T-helper 9 cell (primary cell): ENCODE results near the gene MRPL36.
"Not testable (repeated sequence)": the region's sequence is repeated elsewhere in the genome, so short reads cannot be mapped to it uniquely, and the experiment has no call there.

Source experiments
- DNase-seq: peaks from one replicate; pipeline ENCODE4 v3.0.0-alpha.2; 2020

Gene MRPL36

DNA sequence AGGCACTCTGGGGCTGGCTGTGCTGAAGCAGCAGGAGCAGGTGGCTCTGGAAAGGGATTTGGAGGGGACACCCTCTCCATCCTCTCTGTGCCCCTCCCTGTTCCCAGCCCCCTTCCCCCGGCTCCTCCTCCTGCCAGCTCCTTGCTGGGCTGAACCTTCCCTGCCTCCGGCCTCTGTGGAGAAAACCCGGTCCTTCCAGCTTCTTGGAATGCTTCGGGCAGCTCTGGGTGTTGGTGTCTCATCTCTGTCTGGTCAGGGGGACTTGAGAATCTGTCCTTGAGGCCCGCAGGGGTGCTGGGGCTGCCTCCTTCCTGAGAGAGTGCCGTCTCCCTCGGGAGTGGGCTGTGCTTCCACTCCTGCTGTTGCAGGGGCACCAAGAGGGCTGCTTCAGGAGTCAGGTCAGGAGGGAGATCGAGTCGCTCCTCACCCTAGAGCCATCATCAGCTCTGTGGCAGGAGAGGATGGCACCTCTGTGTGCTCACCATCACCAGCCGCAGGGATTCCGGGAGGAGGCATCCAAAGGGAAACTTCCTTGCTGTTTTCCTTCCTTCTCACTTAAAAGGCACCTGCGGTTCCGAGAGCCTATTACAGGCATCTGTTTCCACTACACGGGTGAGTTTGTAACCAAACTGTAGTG is 32.2 kb upstream of the MRPL36 start:
- DNase-seq, result no peak

DNA sequence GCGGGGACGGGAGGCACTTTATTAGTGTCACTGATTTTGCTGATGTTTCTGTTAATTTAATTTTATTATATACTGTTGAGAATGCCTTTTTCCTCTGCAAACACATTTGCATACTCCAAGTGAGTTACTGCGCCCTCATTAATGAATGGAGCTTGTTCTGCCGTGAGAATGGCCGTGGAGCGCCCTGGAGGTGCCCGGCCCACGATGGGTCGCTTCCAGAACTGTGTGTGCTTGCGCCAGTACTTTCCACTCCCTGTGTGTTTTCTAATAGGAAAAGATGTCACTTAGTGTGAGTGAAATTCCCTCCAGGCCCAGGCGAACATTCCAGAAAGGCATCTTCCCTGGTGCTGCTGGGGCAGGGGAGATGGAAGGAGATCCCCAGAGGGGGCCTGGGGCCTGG is 31.6 kb upstream of the MRPL36 start:
- DNase-seq, result no peak

DNA sequence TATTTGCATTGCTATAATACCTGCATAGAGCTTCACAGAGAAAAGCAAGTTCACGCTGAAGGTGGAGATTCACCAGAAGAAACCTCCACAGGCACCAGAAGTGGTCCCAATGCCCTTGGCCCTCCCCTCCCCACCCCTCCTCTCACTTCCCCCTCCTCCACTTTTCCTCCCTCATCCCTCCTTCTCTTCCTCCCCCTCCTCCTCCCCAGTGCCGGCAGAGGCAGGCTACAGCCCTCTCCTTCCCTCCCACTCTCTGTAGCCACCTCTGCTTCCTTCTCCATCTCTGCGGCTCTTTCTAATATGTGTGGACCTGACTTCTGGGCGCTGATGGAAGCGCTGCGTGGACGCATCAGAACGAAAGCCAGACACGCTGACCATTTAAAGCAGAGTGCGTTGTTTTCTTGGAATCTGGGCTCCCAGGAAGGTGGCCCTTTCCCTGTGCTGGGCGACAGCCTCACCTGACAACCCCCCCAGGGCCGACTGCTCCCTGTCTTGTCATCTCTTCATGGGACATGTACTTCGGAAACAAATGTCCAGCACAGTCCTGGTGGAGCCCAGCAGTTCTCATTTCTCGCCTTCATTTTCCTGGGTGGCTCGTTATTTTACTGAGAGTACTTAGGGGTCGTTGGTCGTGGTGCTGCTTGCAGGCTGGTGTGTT is 31.1 kb upstream of the MRPL36 start:
- no peak for DNase-seq

DNA sequence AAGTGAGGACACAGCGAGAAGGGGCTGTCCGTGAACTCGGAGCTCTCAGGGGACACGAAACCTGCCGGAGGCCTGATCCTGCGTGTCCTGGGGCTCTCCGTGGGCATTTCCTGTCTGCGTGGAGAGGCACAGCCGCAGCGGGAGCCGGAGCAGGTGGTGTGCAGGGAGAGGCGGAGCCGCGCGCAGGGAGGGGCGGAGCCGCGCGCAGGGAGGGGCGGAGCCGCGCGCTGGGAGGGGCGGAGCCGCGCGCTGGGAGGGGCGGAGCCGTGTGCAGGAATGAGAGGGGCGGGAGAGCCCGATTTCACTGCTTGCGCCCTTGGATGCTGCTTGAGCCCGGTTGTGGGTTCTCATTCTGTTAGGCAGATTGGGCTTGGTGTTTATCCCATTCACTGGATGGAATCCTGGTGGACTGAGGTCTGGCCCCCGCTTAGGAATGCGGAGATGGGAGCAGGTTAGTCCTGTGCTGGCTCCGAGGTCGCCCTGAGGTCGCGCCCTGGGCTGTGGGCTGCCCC is 28.3 kb upstream of the MRPL36 start:
- DNase-seq, result peak; percentile 21

DNA sequence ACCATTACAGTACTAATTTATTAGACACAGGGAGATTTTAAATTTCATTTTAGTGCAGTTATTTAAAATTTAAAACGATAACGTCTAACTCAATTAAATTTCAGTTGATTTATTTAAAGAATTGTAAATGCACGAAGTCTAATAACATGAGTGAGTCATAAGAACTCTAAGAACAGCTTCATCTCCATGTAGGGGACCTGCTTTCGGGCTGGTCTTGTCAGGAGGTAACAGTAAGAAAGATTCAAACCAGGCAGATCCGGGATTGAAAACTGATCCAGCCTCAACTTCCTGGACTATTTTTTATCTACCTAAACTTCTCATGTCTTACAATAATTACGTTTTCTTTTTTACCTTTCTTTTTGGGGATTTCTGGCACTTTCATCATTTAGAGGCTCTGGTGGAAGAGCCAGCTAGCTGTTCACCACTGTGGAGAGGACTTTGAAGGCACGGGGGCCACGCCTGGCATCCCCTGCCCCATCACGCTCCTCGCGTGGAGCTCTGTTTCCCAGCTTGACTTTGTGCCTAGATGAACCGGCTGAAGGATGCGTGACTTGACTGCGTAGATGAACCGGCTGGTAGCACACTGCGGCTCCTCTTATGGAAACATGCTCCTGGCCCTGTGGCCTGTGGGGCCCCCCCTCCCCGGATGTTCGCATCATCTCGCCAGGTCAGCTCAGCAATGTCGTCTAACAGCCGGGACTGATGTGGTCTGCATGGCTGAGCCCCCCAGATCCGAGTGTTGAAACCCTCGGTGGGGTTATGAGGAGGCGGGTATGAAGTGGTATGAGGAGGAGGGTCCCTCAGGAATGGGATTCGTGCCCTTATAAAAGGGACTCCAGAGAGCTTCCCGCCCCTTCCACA is 27.6 kb upstream of the MRPL36 start:
- no peak for DNase-seq

DNA sequence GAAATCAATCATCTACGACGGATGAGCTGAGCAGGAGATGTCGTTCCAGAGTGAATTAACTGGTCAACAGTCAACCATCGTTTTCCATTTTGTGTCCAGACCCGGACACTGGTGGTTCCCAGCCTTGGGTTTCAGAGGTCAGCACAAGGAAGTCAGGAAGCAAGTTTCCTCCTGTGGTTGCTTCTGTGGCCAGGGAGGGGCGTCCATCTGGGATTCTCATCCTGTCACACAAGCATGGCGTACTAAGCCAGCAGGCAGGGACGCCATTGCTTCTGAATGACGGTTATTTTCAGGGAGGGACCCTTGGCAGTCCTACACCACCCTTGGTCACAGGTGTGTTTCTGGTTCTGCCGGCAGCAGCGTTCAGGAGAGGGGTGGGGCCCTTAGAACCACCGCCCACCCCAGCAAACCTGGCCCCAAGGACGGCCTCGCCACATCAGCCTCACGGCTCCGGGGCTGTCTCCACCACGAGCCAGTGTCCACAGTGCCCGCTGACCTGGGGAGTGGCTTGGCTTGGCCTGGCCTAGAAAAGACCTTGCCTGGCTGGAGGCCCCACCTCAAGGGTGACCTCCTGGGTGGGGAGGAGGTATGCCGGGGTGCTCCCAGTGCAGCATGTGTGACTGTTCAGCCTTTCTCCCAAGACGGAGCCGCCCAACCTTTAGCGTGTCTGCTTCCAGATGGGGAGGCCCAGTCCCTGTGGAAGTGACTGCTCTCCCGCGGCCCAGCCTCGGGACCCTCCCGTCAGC is 26.8 kb upstream of the MRPL36 start:
- no peak for DNase-seq

DNA sequence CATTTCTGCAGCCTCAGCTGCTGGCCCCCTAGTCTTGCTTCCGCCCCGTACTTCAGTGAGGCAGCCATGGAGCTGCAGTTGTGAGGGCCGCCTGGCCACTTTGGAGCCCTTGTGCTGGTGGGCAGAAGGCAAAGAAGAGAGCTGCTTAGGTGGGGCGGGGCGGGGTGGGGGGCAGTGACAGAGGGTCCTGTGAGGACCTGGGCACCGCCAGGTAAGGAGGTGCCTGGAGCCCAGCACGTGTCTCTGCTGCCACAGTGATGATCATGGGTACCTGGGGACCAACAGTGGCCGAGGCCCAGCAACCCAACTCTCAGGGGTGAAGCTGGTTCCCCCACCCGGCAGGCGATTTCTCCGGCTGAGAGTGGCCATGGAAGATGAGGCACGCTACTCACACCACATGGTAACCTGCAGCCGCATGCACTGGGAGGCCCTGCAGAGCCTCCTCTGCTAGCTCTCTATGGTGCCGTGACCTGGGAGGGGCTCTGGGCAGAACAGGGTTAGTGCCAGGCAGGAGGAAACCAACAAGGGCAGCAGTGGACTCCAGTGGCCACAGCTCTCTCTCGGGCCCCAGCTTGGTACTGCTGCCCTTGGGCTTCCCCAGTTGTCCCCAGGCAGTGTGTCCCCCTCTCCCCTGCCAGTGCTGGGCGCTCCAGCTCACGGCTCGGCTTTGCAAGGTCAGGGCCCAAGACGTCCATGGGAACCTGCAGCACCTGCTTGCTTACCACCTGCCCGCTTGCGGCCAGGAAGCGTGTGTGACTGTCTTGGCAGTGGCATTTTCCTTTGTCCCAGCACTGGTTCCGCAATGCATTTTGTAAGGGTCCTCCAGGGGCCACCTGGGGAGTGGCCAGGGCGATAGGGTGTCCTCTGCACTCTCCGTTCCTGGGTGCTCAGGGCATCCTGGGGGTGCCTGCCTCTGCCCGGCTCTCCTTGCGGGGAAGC is 25.5 kb upstream of the MRPL36 start:
- no peak for DNase-seq

DNA sequence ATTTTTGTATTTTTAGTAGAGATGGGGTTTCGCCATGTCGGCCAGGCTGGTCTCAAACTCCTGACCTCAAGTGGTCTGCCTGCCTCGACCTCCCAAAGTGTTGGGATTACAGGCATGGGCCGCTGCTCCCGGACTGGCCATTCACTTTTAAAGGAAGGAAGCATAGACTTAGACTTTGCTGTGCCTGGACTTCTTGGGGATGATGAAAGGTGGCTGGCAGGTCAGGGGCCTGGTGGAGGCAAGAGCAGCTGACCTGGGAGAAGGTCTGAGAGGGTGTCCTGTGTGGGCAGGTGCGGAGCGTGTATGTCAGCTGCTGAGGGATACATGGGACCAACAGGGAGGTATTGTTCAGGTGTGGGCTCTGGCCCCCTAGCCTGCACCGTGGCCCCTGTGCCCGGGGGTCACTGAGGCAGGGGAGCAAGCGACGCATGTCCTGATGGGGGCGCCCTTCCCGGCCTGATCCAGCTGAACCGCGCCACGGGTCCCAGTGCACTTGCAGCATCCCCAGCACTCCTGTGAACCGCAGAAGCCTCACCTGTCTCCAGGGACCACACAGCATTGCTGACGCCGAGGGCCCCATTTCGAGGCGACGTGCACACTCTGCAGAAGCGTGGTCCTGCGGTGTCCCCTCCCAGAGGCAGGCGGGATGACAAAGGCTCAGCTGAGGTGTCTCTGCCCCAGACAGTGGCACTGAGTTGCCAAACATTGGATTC is 24.6 kb upstream of the MRPL36 start:
- no peak for DNase-seq

DNA sequence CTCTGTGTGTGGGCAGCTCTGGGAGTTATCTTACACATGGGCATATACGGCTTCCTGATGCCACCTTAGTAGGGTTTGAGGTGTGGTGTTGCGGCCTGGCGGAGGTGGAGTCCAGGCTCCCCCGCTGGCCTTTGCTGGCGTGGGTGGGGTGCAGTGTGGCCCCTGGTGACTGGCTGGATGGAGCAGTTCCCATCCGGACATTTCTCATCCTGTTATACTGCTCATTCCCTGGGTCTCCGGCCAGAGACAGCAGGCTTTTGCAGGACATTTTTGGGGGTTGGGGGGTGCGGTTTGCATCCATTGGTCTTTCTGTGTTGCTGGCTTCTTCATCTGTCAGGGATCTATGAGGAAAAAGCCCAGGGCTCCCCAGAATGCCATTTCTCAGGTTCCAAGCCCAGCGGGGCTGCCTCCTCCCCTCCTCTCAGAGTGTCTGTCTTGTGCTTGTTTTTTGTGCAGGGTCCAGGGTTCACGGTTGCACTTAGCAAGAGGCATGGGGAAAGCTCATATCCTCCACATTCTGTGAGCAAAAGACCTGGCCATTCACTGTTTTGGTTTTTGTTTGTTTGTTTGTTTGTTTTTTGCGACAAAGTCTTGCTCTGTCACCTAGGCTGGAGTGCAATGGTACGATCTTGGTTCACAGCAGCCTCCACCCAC is 23.9 kb upstream of the MRPL36 start:
- DNase-seq, result no peak

DNA sequence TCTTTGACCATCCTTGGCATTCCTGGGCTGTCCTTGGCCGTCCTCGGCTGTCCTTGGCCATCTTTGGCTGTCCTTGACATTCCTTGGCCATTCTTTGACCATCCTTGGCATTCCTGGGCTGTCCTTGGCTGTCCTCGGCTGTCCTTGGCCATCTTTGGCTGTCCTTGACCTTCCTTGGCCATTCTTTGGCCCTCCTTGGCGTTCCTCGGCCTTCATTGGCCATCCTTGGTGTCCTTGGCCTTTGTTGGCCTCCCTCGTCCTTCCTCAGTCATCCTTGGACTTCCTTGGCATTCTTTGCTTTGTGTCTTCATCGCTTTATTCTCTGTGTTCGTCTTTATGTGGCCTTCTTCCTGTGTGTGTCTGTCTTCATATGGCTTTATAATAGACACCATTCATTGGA is 22.2 kb upstream of the MRPL36 start:
- DNase-seq, result no peak

DNA sequence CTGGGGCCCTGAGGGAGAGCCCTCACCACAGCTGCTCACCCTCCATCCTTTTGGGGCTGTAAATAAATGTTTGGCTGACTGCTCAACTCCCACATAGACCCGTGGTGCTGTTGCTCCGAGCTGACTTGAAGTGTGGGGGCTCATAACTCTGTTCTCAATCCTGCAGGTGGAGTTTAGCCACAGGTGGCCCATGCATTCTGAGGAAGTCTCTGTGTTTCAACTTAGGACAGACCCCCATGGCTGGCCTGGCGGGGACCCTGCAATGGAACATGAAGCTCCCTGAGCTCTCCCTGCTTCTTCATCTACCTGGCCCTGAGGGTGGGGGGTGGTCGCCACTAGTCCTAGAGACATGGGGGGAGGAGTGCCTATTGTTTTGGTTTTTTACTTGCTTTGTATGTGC is 21.3 kb upstream of the MRPL36 start:
- DNase-seq, result no peak

DNA sequence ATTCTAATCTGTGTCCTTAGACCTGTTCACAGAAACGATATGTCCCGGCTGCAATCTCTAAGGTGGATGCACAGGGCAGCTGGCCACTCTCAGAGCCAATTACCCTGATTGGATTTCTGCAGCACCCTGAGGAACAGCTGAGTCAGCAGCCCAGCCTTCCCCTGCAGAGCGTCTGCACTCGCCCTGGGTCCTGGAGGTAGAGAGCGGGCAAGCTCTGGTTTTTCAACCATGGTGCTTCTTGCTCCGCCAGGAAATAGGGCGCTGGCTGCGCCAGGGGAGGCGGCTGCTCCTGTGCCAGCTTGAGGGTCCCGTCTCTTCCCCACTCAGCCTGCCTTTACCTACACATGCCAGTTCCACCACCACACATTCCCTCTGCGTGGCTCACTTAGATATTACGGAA is 20.7 kb upstream of the MRPL36 start:
- no peak for DNase-seq

DNA sequence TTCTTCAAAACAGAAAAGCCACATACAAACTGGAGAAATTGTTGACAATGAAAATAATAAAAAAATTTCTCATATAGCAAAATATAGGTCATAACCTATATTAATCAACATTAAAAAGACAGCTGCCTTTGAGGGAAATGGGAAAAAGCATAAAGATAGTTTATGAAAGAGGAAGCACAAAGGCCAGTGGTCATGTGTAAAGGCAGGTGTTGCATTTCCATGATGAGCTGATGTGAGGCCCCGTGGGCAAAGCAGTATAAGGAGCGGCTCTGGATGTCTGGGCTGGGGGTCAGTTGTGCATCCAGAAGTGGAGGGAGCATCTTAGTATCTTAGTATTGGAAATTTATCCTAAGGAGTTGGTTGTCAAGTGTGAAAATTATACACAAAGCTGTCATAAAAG is 19.8 kb upstream of the MRPL36 start:
- DNase-seq, result no peak

DNA sequence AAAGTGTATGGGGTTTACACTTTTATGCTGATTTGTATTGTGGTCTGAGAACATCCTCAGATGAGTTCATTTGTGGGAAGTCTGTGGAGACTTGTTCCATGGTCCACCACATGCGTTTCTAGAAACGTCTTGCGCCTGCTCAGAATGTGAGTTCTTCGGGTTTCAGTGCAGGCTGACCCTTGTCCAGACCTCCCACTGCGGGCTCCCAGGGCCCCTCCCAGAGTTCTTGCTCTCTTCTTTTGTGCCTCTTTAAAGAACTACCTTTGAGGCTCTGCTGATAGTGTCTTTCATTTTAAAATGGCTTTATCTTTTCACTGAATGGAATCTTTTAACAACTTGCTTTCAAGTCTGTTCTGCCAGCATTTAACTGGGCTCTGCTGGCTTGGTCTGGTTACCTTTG is 19.1 kb upstream of the MRPL36 start:
- DNase-seq, result no peak

DNA sequence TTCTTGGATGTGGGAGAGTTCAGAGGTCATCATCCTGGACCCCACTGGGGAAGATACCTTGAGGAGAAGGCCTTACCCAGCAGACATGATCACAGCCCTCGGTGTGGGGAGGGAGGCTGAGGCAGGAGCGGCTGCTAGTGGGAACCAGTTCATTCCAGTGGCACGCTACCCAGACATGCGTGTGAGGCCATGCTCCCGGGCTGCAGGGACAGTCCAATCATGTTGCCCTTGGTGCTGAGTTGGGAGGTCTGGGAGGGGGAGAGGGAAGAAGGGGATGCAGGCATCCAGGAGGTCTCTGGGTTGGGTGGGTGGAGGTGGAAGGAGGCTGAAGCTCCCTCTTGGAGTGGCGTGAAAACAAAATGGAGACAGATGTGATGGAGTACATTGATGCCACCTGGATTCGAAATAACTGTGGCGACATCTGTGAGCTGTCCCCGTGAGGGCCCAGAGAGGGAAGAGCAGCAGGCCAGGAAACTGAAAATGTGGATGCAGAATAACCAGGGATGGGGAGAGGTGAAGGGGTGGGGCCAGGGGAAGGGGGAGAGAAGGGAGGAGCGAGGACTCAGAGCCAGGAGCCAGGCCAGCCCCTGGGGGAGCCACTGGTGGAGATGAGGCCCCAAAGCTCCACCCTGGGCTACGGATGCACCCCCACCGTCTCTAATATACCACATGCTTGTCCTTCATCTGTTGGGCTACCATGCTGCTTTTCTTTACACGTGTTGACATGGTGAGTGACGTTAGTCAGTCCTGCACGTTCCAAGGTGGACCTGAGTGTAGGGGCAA is 17.8 kb upstream of the MRPL36 start:
- no peak for DNase-seq

DNA sequence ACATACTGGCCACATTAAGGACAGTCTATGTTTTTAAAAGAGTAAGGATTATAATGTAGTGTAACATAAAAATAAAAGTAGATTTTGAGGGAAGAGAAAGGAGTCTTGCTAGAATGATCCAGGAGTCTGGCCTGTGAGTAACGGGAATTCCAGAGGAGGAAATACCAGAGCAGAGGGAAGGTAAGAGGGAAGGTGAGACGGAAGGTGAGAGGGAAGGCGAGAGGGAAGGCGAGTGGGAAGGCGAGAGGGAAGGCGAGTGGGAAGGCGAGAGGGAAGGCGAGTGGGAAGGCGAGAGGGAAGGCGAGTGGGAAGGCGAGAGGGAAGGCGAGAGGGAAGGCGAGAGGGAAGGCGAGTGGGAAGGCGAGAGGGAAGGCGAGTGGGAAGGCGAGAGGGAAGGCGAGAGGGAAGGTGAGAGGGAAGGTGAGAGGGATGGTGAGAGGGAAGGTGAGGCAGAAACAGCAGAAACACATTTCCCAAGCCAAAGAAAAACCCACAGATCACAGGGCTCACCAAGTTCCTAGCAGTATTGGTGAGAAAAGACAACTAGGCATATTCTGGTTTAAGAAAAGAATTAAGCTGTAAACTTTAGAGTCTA is 17.0 kb upstream of the MRPL36 start:
- not testable (repeated sequence) for DNase-seq

DNA sequence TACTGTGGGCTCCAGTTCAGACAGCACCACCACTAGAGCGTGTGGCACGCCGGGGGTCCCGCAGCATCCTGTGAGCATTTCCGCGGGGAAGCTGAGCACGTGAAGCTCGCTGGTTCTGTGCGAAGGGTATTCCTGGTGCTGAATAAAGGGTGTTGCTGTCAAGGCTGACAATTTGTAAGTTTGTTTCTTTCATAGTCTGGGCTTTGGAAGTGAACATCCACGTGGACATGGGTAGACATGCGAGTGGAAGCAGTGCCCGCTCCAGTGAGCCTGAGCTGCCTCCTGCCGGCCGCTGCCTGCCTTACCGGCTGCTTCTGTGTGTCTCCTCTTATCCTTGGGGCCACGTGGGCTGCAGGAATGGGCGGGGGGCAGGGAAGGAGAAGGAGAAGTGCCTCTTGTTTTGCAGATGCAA is 16.2 kb upstream of the MRPL36 start:
- DNase-seq, result no peak

DNA sequence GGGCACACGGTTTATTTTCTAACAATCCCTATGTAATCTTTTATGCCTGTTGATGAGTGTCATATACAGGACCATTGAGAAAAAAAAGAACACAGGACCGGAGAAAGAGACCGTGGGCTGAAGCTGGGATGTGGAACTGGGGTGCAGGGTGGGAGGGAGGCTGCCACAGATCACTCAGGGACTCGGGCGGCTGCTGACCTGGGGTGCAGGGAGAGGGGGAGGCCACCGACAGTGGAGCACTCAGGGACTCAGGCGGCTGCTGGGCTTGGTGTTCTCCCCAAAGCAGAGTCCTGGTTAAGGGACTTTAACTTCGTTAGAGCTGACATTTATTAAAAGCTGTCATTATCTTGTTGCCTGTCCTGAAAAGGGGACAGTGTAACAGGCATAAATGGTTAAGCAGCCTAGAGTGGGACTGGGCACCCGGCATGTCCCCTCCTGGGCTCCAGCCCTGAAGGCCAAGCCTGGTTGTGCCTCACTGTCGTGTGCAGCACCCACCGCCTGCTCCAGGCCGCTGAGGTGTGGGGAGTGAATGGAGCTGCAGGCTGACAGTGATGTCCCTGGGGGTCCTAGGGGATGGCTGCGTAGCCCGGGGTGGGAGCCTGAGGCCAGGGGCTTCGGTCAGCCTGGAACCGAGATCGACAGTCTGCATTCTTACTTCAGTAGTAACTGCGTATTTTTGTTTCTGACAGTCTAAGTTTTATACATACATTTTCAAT is 15.6 kb upstream of the MRPL36 start:
- DNase-seq, result no peak
